Ramos (cell line): ENCODE data around the gene MED9.
"Not testable (repeated sequence)": the region's sequence is repeated elsewhere in the genome, so short reads cannot be mapped to it uniquely, and the experiment has no call there.

Experiments
- in situ Hi-C: fragments of 300-500 bp; cut with MboI; formaldehyde crosslinking; loops from one replicate; pipeline ENCODE4 v1.14.3; 2022; ENCODE audit warnings: low sequenced_read_pairs; ENCODE audit not compliant: unreplicated experiment

MED9 gene, protein sequence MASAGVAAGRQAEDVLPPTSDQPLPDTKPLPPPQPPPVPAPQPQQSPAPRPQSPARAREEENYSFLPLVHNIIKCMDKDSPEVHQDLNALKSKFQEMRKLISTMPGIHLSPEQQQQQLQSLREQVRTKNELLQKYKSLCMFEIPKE

DNA sequence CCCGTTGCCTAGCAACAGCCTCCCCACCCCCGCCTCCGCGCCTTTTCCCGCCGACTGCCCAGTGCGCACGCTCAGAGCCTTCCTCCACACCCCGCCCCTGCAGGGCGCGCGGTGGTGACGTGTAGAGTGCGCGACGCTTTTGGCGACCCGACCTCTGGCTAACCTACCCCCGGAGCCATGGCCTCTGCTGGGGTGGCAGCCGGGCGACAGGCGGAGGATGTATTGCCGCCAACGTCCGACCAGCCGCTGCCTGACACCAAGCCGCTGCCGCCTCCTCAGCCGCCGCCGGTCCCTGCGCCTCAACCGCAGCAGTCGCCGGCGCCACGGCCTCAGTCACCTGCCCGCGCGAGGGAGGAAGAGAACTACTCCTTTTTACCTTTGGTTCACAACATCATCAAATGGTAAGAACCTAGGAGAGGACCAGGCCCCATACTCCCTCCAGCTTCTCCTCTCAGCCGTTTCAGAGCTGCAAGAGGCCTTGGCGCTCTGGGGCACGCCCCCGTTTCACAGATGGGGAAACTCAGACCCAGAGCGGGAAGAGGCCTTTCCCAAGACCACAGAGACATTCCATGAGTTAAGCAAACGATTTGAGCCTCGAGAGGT lies at the start of gene MED9:
Gene MED9 (plus strand): TSS at position 136 of the 603 bp plus-strand sequence. CDS start 42 bp downstream, at position 178.
- in situ Hi-C loops, result no loop called here

DNA sequence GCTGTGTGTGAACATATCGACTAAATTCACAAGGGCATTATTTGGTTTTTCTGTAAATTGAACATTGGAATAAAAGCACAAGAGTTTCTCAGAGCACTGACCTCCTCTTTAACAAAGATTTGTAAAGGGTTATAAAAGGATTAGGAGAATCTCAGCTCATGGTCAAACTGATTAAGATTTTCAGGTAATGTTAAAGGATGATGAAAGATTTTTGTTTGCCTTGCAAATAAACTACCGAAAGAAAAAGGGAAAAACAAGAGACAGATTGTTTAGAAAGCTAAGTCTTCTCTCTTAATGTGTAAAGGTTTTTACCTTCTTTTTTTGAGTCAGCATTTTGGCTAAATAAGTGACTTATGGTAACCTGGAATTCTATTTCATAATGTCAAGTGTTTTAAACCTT lies 47.6 kb upstream of the MED9 start:
- in situ Hi-C loops, result no loop called here

DNA sequence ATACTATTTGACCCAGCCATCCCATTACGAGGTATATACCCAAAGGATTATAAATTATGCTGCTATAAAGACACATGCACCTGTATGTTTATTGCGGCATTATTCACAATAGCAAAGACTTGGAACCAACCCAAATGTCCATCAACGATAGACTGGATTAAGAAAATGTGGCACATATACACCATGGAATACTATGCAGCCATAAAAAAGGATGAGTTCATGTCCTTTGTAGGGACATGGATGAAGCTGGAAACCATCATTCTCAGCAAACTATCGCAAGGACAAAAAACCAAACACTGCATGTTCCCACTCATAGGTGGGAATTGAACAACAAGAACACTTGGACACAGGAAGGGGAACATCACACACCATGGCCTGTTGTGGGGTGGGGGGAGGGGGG lies 45.9 kb upstream of the MED9 start:
- in situ Hi-C loops, result not testable (repeated sequence)

DNA sequence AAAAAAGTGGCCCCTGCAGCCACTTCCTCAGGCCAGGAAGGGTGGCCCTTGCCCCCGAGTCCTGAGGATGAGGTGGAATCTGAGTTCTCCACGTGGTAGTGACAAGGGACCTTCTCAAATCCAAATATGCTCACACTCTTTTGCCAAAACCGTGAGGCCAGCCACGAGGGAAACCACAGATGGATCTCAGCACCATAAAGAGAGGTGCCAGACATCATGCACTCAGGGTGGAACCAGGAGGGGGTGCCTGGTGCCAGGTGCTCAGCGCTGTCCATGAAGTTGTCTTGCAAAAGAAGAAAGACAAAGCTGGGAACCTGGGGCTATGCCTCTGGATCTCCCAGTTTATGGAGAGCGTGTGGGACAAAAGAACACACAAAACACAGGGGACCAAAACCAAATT lies 45.2 kb upstream of the MED9 start:
- in situ Hi-C loops, result no loop called here

DNA sequence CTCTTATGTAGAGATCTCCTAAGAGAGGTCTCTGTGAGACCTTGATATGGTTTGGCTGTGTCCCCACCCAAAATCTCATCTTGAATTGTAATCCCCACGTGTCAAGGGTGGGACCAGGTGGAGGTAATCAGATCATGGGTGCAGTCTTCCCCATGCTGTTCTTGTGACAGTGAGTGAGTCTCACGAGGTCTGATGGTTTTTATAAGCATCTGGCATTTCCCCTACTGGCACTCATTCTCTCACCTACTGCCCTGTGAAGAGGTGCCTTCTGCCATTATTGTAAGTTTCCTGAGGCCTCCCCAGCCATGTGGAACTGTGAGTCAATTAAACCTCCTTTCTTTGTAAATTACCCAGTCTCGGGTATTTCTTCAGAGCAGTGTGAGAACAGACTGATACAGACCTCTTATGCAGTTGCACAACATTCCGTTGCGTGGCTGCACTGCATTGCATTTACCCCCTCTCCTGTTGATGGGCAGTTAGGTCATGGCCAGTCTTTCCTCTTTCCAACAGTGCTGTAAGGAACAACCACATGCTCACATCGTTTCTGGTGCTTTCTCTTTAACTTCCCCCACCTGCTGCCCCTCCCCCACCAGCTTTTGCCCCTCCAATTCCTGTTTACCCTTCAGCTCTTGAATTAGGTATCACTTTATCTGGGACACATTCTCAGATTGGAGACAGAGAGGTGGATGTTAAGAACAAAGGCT lies 43.6 kb upstream of the MED9 start:
- in situ Hi-C loops, result no loop called here

DNA sequence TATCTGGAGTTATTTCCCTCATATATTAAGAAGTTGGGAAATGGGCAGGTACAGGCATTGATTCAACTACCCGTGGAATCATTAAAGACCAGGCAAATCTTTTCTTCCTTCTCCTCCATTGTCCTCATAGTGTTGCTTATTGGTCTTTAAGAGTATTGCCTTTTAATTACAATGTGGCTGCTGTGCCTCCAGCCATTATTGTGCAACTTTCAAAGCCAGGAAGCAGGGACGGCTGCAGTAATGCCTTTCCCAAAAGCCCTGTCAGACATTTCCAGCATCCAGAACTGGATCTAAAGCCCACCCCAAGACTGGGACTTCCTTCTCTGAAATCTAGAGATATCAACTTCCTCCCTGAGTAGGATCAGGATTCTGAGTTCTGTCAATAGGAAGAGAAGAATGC lies 42.3 kb upstream of the MED9 start:
- in situ Hi-C loops, result no loop called here

DNA sequence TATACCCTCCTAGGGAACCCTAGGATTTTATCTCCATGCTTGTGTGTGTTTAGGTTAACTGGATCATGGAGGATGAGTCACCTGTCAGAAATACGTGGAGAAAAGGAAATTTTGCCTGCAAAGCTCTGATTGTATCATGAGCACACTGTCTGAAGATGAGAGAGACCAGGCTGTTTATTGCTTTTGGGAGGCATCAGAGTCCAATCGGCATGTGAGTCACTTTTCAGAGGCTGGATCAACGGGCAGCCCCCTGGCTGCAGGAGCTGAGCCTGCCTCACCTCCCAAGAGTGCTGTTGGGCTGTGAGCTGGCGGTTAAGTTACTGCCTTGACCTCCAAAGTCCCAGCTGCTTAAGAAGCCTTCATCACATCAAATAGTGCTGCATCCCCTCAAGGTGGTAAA lies 41.5 kb upstream of the MED9 start:
- in situ Hi-C loops, result no loop called here

DNA sequence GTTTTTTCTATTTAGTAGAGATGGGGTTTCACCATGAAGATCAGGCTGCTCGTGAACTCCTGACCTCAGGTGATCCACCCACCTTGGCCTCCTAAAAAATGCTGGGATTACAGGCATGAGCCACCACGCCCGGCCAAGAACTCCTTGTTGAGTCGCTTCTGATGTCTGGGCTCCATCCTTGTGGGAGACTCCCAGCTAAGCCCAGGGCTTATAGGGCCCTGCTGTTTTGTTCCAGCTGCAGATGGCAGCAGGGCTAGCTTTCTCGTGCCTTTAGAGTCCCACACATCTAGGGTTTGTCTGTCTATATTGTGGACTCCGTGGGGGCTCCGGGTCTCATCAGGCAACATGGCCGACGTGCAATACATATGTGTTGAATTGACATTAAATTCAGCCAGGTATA lies 39.3 kb upstream of the MED9 start:
- in situ Hi-C loops, result no loop called here

DNA sequence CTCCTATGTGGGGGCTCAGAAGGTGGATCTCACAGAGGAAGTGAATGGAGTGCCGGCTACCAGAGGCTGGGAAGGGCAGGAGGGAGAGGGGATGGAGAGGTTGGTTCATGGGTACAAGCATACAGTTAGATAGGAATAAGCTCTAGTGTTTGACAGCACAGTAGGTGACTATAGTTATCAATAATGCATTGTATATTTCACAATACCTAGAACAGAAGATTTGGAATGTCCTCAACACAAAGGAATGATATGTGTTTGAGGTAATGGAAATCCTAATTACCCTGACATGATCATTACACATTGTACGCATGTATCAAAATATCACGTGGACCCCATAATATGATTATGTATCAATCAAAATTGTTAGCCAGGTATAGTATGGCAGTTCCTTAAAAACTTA lies 38.9 kb upstream of the MED9 start:
- in situ Hi-C loops, result no loop called here

DNA sequence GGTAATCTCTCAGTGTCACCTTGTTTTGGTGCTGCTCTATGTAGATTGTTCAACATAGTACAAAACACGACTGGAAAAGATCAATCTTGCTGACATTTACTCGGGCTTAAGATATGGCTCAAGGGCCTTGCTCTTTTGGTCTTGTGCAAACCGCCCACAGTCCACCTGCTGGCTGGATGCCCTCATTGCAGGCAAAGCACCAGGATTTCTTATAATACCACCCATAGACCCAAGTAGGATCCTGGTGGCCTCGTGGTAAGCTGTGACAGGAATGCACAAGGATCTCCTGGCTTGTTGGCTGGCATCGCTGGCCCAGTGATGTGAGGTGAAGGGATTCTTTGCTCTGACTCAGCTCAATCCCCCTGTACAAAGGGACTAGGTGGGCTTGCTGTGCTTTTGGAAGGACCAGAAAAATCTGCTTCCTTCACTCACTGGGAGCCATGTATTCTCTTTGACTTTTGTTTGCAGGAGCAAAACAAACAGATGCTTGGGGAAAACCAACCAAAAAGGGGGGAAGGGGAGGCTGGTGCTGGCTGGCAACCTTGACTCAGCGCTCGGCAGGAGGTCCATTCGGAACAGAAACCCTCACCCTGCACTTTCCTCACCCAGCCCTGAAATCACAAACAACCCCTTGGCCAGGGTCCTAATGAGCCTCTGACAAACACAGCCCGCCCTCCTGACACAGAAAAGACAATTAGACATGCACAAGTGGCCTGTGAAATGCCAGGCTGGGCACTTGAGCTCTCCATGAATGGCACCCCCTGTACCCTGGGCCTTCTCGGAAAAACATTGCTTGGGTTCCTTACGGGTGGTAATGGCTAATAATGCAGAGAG lies 36.6 kb upstream of the MED9 start:
- in situ Hi-C loops, result no loop called here

DNA sequence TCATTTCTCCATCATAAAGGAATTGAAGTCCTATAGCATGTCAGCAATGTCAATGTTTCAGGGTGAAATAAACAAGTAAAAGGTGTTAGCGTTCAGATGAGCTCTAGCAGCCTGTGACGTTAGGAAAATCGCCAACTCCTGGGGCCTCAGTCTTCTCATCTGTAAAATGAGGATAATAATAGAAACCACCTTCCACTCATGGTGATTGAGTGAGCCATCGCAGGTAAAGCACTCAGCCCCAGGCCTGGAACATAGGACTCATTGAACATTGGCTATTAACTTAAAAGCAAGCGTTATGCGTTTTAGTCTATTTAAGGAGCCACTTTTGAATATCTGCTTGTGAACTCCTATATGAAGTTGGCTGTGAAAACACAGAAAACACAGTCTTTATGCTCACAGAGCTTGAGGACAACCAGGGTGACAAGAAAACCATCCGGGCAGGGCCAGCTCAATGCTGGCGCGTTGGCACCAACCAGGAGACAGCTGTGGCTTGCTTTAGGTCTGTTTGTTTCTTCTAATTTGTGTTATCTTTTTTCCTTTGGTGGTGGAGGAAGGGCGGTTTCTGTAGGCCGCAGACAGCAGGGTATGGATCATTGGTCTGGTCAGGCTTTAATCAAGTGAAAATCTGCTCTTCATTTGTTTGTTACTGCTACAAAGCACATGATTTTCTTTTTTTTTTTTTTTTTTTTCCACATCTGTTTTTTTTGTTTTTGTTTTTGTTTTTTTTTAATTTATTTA lies 35.7 kb upstream of the MED9 start:
- in situ Hi-C loops, result no loop called here

DNA sequence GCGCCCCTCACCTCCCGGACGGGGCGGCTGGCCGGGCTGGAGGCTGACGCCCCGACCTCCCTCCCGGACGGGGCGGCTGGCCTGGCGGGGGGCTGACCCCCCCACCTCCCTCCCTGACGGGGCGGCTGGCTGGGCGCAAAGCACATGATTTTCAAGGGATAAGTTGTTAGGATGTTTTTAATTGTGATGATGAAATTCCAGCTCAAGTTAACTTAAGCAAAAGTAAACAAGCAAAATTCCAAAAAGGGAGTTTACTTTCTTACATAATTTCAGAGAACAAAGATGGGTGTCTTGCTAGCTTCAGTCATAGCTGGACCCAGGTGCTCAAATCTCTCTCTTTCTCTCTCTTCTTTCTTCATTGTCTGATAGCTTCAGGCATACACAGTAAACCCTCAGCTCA lies 33.6 kb upstream of the MED9 start:
- in situ Hi-C loops, result no loop called here

DNA sequence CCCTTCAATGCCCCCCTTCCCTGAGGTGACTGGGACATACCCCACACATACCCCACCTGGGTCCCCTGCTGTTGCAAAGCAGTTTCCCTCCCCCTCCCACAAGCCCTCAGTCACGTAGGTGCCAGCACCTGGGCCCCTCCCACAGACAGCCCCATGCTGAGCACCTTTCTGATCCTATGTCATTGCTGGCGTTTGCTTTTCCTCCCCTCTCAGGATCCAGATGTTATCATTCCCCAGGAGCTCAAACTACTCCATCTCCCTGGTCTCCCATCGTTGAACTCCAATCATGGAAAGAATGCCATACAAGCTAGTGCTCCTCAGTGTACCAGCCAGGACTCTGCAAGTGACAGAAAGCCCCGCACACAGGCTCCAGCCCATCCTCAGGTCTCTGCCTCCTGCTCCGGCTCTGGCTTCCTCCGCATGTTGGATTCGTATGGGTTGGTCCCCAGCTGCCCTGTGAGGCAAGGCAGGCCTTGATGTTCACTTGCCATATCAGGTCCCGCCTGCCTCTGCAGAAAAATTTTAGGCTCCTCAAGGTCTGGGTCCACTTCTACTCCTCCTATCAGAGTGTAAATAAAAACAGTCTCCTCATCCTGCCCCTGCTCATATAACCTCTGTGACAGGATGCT lies 31.4 kb upstream of the MED9 start:
- in situ Hi-C loops, result no loop called here

DNA sequence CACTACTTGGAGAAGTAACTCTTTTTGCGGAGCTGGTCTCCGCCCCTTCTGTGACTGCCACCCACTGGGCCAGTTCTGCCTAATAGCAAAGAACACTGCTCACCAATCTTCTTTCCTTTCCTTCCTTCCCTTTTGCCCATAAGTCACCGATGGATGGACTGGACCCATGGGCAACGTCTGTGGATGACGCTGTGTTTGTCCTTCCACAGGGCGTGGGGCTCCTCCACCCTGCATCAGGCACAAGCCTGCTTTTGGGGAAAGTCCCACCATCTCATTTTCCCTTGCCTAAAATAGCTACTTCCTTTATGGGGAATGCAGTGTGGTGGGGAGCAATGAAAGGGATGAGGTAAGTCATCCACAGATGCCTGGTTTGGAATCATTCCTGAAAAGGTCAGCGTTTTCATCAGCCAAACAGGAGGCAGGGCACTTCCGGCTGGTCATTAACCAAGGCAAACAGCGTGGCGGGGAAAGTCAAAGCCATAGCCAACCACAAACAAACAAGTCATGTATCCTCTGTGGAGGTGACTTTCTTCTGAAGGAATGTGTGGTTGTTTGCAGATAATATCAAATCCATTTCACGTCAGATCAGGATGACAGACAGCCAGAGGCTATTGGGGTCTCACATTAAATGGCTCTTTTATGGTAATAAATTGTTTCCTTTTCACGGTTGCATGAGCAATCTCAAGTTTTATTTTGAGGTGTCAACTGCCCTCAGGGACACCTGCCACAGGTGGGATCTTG lies 30.7 kb upstream of the MED9 start:
- in situ Hi-C loops, result no loop called here

DNA sequence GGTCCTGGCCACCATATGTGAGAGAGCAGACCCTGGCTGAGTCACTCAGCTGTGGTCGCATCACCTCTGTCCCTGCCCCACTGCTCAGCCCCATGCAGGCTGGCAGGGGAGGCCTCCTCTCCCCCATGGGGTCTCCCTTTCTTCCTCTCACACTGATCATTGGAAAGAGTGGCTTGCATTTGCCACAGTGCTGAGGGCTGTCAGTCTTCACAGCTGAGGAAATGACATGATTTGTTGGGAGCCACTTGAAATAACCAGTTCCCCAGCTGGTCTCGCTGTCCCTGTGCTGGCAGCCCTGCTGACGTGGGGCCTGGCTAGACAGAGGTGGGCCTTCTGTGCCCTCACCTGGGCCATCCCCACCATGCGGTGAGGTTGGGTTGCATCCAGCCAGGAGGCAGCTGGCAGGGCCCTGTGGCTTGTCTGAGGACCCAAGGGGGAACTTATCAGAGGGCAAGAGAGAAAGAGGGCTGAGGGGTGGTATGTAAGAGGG lies 30.1 kb upstream of the MED9 start:
- in situ Hi-C loops, result no loop called here

DNA sequence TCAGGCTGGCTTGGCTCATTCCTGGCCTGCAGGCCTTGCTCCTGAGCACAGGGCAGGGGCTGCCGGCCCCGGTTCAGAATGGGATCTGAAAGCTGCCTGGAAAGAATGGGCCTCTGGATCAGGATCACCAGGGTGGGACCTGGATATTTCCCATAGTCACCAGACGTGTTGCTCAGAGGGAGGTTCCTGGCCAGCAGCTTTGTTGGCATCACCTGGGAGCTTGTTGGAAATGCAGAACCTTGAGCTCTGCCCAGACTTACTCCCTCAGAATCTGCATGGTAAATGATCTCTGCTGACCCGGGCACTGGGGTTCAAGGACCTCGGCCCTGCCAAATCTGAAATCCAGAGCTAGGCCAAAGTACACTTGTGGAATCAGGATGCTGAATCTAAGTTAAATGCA lies 29.5 kb upstream of the MED9 start:
- in situ Hi-C loops, result no loop called here

DNA sequence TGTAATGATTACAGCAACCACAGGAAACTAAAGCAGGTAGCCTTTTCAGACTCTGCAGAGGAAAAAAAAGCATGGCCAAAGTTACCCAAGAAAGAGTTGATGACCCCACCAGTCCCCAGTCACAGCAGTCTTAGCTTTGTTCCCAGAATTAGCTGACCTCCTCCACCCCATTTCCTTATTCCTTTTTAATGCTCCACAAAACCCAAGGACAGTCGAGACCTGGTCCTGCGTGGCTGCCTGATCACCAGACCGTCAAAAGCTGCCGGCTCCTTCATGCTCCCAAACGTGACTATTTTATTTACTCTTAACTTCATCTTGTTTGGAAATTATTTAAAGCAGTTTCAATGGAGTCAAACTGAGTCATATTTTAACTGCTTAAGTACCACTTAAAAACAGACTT lies 28.7 kb upstream of the MED9 start:
- in situ Hi-C loops, result no loop called here

DNA sequence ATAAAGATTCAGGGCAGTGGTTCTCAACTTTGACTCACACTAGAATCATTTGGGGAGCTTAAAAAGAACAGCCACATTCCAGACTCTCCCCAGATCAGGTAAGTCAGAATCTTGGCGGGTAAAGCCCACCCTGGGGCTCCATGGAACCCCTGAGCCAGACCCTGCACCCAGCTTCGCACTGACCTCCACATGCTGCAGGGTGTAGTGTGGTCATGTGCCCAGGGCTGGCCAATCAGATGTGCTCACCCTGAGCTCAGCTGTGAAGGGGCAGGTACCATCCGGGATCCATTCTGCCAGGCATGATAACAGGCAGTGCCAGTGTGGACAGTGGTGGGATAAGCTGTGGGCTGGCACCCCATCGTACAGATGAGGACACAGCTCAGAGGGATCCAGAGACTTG lies 28.1 kb upstream of the MED9 start:
- in situ Hi-C loops, result no loop called here

DNA sequence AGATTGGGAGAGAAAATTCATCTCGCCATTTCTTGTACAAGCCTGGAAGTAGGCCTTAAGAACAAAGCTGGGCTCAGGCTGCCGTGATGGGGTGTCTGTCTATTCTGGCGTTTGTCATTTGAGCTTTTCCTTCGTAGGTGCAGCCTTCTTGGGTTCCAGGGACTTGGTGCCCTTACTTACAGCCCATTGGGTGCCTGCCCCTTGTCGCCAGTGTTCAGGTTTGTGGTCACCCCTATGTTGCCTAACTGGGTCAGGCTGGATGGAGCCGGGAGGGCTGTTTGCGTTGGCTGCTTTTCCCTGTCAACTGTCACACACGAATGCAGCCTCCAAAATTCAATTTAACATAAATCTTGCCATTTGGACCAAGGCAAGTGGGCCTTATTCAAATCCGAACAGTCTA lies 23.7 kb upstream of the MED9 start:
- in situ Hi-C loops, result no loop called here
